Type B pancreatic cell (in vitro differentiated cells): ENCODE data around the gene PRTFDC1. TPM values are rescaled to one million over a fixed set of nuclear protein-coding genes. Genes with fewer than 3 reads are reported as not detected.
A peak's percentile ranks its signal among the peaks of the same experiment; 100 is the strongest.

Source experiments
- DNase-seq: peaks from one replicate; pipeline ENCODE4 v3.0.0; 2021; ENCODE audit warnings: mixed read lengths; ENCODE audit not compliant: unreplicated experiment; ENCODE audit errors: extremely low spot score
- H3K27ac Mint-ChIP-seq: 2 replicates; pipeline ENCODE4 v1.8.0; 2021; ENCODE audit warnings: mild to moderate bottlenecking, mixed read lengths
- H3K27me3 Mint-ChIP-seq: 2 replicates; pipeline ENCODE4 v1.8.0; 2021; ENCODE audit warnings: mixed read lengths
- H3K36me3 Mint-ChIP-seq: 2 replicates; pipeline ENCODE4 v1.8.0; 2021; ENCODE audit warnings: mixed read lengths
- H3K4me1 Mint-ChIP-seq: one replicate; pipeline ENCODE4 v1.8.0; 2021; ENCODE audit warnings: mixed read lengths; ENCODE audit not compliant: unreplicated experiment
- H3K4me3 Mint-ChIP-seq: 2 replicates; pipeline ENCODE4 v1.8.0; 2021; ENCODE audit warnings: mild to moderate bottlenecking, mixed read lengths
- H3K9me3 Mint-ChIP-seq: 2 replicates; pipeline ENCODE4 v1.8.0; 2021; ENCODE audit warnings: mixed read lengths
- total RNA-seq: library from RNA; stranded (reverse); gene quantifications from 2 replicates; pipeline ENCODE4 v1.2.1, GENCODE V29; 2021; ENCODE audit warnings: low replicate concordance
- TF ChIP-seq, protein P1 (sequence below): fragments of 200-600 bp; sonication (generic); conservative IDR thresholded peaks from 2 replicates; pipeline ENCODE4 v1.5.0; 2021; ENCODE audit warnings: antibody characterized with exemption, mild to moderate bottlenecking

PRTFDC1 gene
- total RNA-seq, 1 donor from 2014 or later = 22.9 TPM

DNA sequence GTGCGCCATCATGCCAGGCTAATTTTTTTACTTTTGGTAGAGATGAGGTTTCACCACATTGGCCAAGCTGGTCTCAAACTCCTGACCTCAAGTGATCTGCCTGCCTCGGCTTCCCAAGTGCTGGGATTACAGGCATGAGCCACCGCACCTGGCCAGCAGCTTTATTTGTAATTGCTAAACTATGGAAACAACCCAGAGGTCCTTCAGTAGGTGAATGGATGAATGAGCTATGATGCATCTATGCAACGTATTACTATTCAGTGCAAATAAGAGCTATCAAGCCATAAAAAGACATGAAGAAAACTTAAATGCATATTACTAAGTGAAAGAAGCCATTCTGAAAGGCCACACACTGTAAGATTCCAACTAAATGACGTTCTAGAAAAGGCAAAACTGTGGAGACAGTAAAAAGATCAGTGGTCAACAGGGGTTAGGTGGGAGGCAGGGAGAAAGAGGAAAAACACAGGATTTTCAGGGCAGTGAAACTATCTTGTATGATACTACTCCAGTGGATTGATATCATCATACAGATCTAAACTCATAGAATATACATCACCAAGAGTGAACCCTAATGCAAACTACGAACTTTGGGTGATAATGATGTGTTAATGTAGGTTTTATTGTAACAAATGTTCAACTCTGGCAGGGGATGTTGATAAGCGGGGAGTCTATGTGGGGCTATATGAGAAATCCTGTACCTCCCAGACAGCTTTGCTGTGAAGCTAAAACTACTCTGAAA is 66.7 kb downstream of the PRTFDC1 start:
- Mint-ChIP-seq H3K9me3 (peaks cover 5% of the 10 kb centered on the region), H3K27ac (peak overlapping the region; percentile 4), H3K4me3 (no peak overlapping the region), H3K36me3 (no peaks in the 10 kb centered on the region), H3K4me1 (peaks cover 9% of the 10 kb centered on the region), H3K27me3 (no peaks in the 10 kb centered on the region)
- TF ChIP-seq, protein P1, sequence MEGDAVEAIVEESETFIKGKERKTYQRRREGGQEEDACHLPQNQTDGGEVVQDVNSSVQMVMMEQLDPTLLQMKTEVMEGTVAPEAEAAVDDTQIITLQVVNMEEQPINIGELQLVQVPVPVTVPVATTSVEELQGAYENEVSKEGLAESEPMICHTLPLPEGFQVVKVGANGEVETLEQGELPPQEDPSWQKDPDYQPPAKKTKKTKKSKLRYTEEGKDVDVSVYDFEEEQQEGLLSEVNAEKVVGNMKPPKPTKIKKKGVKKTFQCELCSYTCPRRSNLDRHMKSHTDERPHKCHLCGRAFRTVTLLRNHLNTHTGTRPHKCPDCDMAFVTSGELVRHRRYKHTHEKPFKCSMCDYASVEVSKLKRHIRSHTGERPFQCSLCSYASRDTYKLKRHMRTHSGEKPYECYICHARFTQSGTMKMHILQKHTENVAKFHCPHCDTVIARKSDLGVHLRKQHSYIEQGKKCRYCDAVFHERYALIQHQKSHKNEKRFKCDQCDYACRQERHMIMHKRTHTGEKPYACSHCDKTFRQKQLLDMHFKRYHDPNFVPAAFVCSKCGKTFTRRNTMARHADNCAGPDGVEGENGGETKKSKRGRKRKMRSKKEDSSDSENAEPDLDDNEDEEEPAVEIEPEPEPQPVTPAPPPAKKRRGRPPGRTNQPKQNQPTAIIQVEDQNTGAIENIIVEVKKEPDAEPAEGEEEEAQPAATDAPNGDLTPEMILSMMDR = no peak
- no peak for DNase-seq

DNA sequence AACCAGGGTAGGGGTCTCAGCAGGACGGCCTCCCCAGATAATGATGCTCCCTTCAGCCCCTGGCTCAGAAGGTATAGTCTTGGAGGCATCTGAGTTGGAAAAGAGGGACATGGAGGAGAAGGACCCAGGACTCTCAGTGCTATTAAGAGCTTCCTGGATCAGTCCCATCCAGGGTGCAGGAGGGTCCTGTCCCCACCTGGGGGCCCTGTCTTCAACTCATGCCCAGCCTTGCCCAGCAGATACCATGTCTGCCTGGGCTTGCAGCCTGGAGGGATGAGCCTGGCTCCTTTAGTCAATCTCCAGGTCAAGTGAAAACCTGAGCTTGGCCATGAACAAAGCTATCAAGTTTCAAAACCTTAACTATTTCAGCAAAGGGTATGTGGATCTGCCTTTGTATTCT is 67.6 kb downstream of the PRTFDC1 start:
- H3K36me3 Mint-ChIP-seq = no peaks in the 10 kb centered on the region
- peaks cover 7% of the 10 kb centered on the region for H3K4me1 Mint-ChIP-seq
- no peak overlapping the region for H3K27ac Mint-ChIP-seq
- no peaks in the 10 kb centered on the region for H3K27me3 Mint-ChIP-seq
- no peak for DNase-seq
- H3K9me3 Mint-ChIP-seq = peaks cover 5% of the 10 kb centered on the region
- TF ChIP-seq, protein P1 = no peak
- H3K4me3 Mint-ChIP-seq = no peak overlapping the region

DNA sequence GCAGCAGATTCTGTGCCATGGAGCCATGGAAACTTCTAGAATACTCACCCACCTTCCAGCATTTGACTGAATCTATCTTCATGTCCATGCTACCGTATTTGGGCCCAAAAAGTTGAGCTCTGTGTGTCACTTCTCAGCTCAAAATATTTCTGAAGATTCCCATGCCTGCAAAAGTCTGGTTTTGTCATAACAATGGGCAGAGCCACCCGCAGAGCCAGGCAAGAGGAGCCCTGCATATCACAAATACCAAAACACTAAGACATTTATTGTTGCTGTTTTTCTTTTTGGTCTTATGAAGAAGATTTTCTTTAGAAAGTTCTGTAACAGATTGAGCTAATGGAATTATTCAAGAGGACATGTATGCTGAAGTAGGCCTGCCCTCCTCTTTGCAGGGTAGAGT is 68.1 kb downstream of the PRTFDC1 start:
- DNase-seq = no peak
- TF ChIP-seq, protein P1 = no peak
- peaks cover 5% of the 10 kb centered on the region for H3K4me1 Mint-ChIP-seq
- no peaks in the 10 kb centered on the region for H3K36me3 Mint-ChIP-seq
- H3K27me3 Mint-ChIP-seq = no peaks in the 10 kb centered on the region
- H3K4me3 Mint-ChIP-seq = no peak overlapping the region
- no peak overlapping the region for H3K27ac Mint-ChIP-seq
- peaks cover 5% of the 10 kb centered on the region for H3K9me3 Mint-ChIP-seq

DNA sequence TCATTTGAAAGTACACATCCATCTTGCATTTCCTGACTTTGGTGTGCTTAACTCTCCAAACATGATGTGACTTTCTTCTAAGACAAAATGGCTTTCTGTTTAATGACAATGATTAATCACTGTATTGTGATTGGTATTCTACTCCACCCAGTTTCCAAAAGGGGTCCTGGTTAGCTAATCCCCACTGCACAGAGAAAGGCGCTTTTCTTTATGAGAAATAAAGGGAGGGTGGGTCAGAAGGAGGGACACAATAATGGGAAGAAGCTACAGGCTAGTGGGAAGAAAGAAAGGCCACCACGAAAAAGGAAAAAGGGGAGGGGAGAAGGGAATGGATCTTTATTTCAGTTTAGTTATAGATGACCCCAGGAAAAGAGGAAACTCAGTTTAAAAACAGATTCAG is 69.2 kb downstream of the PRTFDC1 start:
- Mint-ChIP-seq H3K4me1 (peaks cover 5% of the 10 kb centered on the region), H3K27me3 (no peaks in the 10 kb centered on the region), H3K27ac (no peak overlapping the region), H3K4me3 (no peak overlapping the region), H3K9me3 (peaks cover 5% of the 10 kb centered on the region), H3K36me3 (no peaks in the 10 kb centered on the region)
- no peak for DNase-seq
- TF ChIP-seq, protein P1 = no peak

DNA sequence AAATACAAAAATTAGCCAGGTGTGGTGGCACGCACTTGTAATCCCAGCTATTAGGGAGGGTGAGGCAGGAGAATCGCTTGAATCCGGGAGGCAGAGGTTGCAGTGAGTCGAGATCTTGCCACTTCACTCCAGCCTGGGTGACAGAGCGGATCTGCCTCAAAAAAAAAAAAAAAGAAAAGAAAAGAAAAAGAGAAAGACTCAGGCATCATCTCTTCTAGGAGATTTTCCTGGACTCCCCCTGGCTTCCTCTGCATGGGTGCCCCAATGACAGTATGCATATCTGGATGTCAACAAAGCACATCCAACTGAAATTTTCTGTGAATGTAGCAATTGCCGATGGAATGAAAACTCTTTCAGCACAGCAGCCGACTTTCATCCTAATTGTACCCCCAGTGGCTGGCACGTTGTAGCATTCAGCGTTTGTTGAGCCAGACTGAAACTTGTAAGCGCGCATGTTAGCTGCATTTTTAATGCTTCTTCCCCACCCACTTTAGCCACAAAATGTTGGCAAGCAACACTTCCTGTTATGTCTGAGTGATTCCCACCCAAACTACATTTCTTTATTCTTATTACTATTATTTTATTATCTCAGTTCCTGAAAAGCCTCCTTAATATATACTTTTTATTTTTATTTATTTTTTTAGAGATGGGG is 70.2 kb downstream of the PRTFDC1 start:
- no peaks in the 10 kb centered on the region for H3K27me3 Mint-ChIP-seq
- H3K9me3 Mint-ChIP-seq = no peaks in the 10 kb centered on the region
- H3K4me3 Mint-ChIP-seq = no peak overlapping the region
- H3K27ac Mint-ChIP-seq = no peak overlapping the region
- H3K36me3 Mint-ChIP-seq = no peaks in the 10 kb centered on the region
- H3K4me1 Mint-ChIP-seq = peaks cover 5% of the 10 kb centered on the region
- TF ChIP-seq, protein P1 = no peak
- no peak for DNase-seq
